Activated naive CD4-positive, alpha-beta T cell treated with anti-CD3 and anti-CD28 coated beads, Interleukin-2, amount 50 U/mL, for 72 hours (primary cell): ENCODE data around the gene STPG3. TPM values are rescaled to one million over a fixed set of nuclear protein-coding genes. Genes with fewer than 3 reads are reported as not detected.

Experiments used
- ATAC-seq, 2 donors: fragments of 150-1000 bp; cut with Tn5 transposase; 2 replicates each; pipeline ENCODE4 v1.10.0; 2021; ENCODE audit warnings: mild to moderate bottlenecking in 2 of 2, moderate library complexity in 2 of 2
- DNase-seq, 2 donors: peaks; one replicate each; pipeline ENCODE4 v3.0.0; 2021 to 2022; ENCODE audit warnings: low spot score in 2 of 2
- H3K27ac Mint-ChIP-seq, 2 donors: one replicate each; pipeline ENCODE4 v1.8.0; 2022; ENCODE audit warnings: mild to moderate bottlenecking in 2 of 2, mixed read lengths in 2 of 2
- H3K36me3 Mint-ChIP-seq, 2 donors: one replicate each; pipeline ENCODE4 v1.8.0; 2022; ENCODE audit warnings: mixed read lengths in 2 of 2
- H3K9me3 Mint-ChIP-seq, 2 donors: one replicate each; pipeline ENCODE4 v1.8.0; 2022; ENCODE audit warnings: mixed read lengths in 2 of 2
- total RNA-seq, 2 donors: library from RNA; stranded (reverse); gene quantifications; one replicate each; pipeline ENCODE4 v1.2.3, GENCODE V29; 2022

Gene STPG3
- total RNA-seq, 2 donors from 2014 or later: not detected

- Mint-ChIP-seq H3K9me3 (no peaks in the 10 kb centered on the region), H3K27ac (peak within 1 kb of the TSS; percentile 65 to 70), H3K36me3 (no peaks in the 10 kb centered on the region)
- ATAC-seq: peak; percentile 71 to 93
- DNase-seq: peak in 1 of 2 donors; percentile 54
Observed at GRCh38 chr9:137277329-137278041, 26.4 kb downstream of the STPG3 start, which contains the start of gene TOR4A. TSS of gene TOR4A (plus strand) at chr9:137277726. CDS start at chr9:137278690, 964 bp downstream.

- Mint-ChIP-seq H3K27ac (peak overlapping the region; percentile 53 to 65), H3K36me3 (no peaks in the 10 kb centered on the region)
- ATAC-seq: peak; percentile 6 to 9
Observed at GRCh38 chr9:137278061-137278701, 27.1 kb downstream of the STPG3 start.

GRCh38 chr9:137278721-137279711, 27.9 kb downstream of the STPG3 start:
- Mint-ChIP-seq H3K27ac (no peak overlapping the region), H3K9me3 (no peaks in the 10 kb centered on the region), H3K36me3 (no peaks in the 10 kb centered on the region)
- ATAC-seq (no peak), DNase-seq (no peak)

More at GRCh38 chr9:137278061-137278701, 27.1 kb downstream of the STPG3 start:
- H3K9me3 Mint-ChIP-seq: no peaks in the 10 kb centered on the region
- DNase-seq: no peak

GRCh38 chr9:137279741-137280473, 28.8 kb downstream of the STPG3 start:
- Mint-ChIP-seq H3K36me3 (no peaks in the 10 kb centered on the region), H3K9me3 (no peaks in the 10 kb centered on the region), H3K27ac (no peak overlapping the region)
- no peak for ATAC-seq
- no peak for DNase-seq

- no peaks in the 10 kb centered on the region for H3K9me3 Mint-ChIP-seq
Observed at GRCh38 chr9:137280474-137281344, 29.6 kb downstream of the STPG3 start.

GRCh38 chr9:137281345-137282116, 30.4 kb downstream of the STPG3 start:
- DNase-seq (no peak), ATAC-seq (no peak)
- H3K27ac Mint-ChIP-seq: no peak overlapping the region
- no peaks in the 10 kb centered on the region for H3K36me3 Mint-ChIP-seq
- H3K9me3 Mint-ChIP-seq: no peaks in the 10 kb centered on the region

More at GRCh38 chr9:137280474-137281344, 29.6 kb downstream of the STPG3 start:
- ATAC-seq (no peak), DNase-seq (no peak)
- Mint-ChIP-seq H3K27ac (no peak overlapping the region), H3K36me3 (no peaks in the 10 kb centered on the region)

GRCh38 chr9:137286975-137287383, 35.9 kb downstream of the STPG3 start:
- H3K36me3 Mint-ChIP-seq: no peaks in the 10 kb centered on the region
- no peaks in the 10 kb centered on the region for H3K9me3 Mint-ChIP-seq
- H3K27ac Mint-ChIP-seq: peak overlapping the region in 1 of 2 donors; percentile 9
- peak in 1 of 2 donors; percentile 52 for DNase-seq
- peak; percentile 58 to 84 for ATAC-seq

- Mint-ChIP-seq H3K9me3 (no peaks in the 10 kb centered on the region), H3K36me3 (no peaks in the 10 kb centered on the region), H3K27ac (no peak overlapping the region)
- ATAC-seq (no peak), DNase-seq (no peak)
Observed at GRCh38 chr9:137293094-137293481, 42.0 kb downstream of the STPG3 start.

- no peak for DNase-seq
- Mint-ChIP-seq H3K9me3 (no peaks in the 10 kb centered on the region), H3K36me3 (no peaks in the 10 kb centered on the region), H3K27ac (no peak overlapping the region)
- no peak for ATAC-seq
Observed at GRCh38 chr9:137293482-137294090, 42.5 kb downstream of the STPG3 start.

GRCh38 chr9:137294091-137294680, 43.1 kb downstream of the STPG3 start:
- no peak for DNase-seq
- Mint-ChIP-seq H3K36me3 (no peaks in the 10 kb centered on the region), H3K9me3 (no peaks in the 10 kb centered on the region), H3K27ac (peak overlapping the region in 1 of 2 donors; percentile 50)
- ATAC-seq: peak; percentile 24 to 68

- ATAC-seq (peak; percentile 16 to 43), DNase-seq (no peak)
- peak overlapping the region in 1 of 2 donors; percentile 50 for H3K27ac Mint-ChIP-seq
- no peaks in the 10 kb centered on the region for H3K36me3 Mint-ChIP-seq
- H3K9me3 Mint-ChIP-seq: no peaks in the 10 kb centered on the region
Observed at GRCh38 chr9:137294681-137295237, 43.7 kb downstream of the STPG3 start.

GRCh38 chr9:137295238-137295811, 44.2 kb downstream of the STPG3 start:
- H3K9me3 Mint-ChIP-seq: no peaks in the 10 kb centered on the region
- DNase-seq (peak in 1 of 2 donors; percentile 82), ATAC-seq (peak; percentile 79 to 81)
- H3K36me3 Mint-ChIP-seq: no peaks in the 10 kb centered on the region
- no peak overlapping the region for H3K27ac Mint-ChIP-seq

GRCh38 chr9:137295849-137296669, 45.0 kb downstream of the STPG3 start:
- peak in 1 of 2 donors; percentile 55 for DNase-seq
- peak; percentile 12 to 34 for ATAC-seq
- Mint-ChIP-seq H3K9me3 (no peaks in the 10 kb centered on the region), H3K27ac (no peak overlapping the region), H3K36me3 (no peaks in the 10 kb centered on the region)
